ENCODE data around the gene HAT1. TPM values are rescaled to one million over a fixed set of nuclear protein-coding genes. Genes with fewer than 3 reads are reported as not detected.

HAT1 gene
- total and polyA plus RNA-seq, 4 donors: 11.8 to 45.1 (median 16.3) TPM

DNA sequence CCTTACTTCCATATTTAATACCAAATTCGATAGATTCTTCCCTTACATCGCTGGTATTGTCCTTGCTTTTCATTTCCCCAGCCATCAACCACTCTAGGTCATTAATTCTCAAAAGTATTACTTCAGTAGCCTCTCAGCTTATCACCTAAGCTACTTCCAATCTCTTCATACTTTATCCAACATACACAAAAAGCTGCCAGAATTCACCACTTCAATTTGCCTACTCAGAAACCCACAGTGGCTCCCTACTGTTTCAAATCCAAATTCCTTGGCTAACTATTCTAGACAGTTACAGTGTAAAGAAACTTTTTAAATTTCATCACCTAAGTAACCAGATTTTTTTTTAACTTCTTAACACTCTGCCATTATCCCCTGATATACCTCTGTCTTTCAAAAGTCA lies 32.9 kb upstream of the HAT1 start:
- Histone ChIP-seq H3K36me3 (ENCODE audit: control insufficient read depth in 4 of 4, insufficient read depth in 3 of 4, low read depth in 1 of 4, low read length in 3 of 4) (no peaks in the 10 kb centered on the region), H3K4me1 (ENCODE audit: control insufficient read depth in 4 of 4, insufficient read depth in 4 of 4, low read length in 3 of 4) (peaks cover 3 to 14% (median 11%) of the 10 kb centered on the region in 4 donors), H3K9me3 (ENCODE audit: control insufficient read depth in 4 of 4, low read length in 3 of 4) (no peaks in the 10 kb centered on the region), H3K27me3 (ENCODE audit: control insufficient read depth in 4 of 4, insufficient read depth in 4 of 4, low read length in 3 of 4) (peaks cover 0 to 12% (median 0%) of the 10 kb centered on the region in 4 donors), H3K4me3 (ENCODE audit: low read depth in 1 of 3, low read length in 3 of 3) (no peak overlapping the region), H3K27ac (ENCODE audit: low read depth in 1 of 2, low read length in 2 of 2) (no peak overlapping the region), H3K9ac (ENCODE audit: low read depth in 1 of 2, low read length in 2 of 2) (no peak overlapping the region)
- 97% methylated on average over 2 of the region's 2 CpGs for WGBS
- TF ChIP-seq YY1 (IDR thresholded peaks at IDR 0.05) (no peak), RXRA (IDR thresholded peaks at IDR 0.05) (no peak), GABPA (IDR thresholded peaks at IDR 0.05 in 1 of 2, conservative IDR thresholded peaks at IDR 0.05 in 1 of 2) (no peak), EGR1 (IDR thresholded peaks at IDR 0.05; ENCODE audit: low read depth in 2 of 2) (no peak), FOXA2 (IDR thresholded peaks at IDR 0.05) (no peak)
- TF ChIP-seq, protein P1, sequence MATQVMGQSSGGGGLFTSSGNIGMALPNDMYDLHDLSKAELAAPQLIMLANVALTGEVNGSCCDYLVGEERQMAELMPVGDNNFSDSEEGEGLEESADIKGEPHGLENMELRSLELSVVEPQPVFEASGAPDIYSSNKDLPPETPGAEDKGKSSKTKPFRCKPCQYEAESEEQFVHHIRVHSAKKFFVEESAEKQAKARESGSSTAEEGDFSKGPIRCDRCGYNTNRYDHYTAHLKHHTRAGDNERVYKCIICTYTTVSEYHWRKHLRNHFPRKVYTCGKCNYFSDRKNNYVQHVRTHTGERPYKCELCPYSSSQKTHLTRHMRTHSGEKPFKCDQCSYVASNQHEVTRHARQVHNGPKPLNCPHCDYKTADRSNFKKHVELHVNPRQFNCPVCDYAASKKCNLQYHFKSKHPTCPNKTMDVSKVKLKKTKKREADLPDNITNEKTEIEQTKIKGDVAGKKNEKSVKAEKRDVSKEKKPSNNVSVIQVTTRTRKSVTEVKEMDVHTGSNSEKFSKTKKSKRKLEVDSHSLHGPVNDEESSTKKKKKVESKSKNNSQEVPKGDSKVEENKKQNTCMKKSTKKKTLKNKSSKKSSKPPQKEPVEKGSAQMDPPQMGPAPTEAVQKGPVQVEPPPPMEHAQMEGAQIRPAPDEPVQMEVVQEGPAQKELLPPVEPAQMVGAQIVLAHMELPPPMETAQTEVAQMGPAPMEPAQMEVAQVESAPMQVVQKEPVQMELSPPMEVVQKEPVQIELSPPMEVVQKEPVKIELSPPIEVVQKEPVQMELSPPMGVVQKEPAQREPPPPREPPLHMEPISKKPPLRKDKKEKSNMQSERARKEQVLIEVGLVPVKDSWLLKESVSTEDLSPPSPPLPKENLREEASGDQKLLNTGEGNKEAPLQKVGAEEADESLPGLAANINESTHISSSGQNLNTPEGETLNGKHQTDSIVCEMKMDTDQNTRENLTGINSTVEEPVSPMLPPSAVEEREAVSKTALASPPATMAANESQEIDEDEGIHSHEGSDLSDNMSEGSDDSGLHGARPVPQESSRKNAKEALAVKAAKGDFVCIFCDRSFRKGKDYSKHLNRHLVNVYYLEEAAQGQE (IDR thresholded peaks at IDR 0.05): no peak
- TF ChIP-seq, protein P2, sequence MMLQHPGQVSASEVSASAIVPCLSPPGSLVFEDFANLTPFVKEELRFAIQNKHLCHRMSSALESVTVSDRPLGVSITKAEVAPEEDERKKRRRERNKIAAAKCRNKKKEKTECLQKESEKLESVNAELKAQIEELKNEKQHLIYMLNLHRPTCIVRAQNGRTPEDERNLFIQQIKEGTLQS (IDR thresholded peaks at IDR 0.05): no peak
- DNase-seq (ENCODE audit: low spot score): no peak

DNA sequence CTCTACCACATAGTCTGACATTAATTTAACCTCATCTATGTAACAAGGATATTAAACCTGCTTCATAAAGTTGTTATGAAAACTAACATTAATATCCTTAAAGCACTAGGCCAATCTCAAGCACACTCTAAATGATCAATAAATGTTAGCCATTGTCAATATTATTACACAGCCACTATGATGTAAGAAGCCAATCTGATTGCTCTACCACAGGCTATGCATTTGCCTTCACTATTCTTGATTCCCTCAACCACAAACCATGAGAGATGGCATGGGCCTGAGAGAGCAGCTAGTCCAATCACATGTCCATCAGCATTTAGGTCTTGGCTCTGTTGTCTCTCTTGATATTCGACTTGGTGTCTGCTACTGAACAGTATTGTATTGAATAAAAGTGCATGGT lies 32.5 kb upstream of the HAT1 start:
- Histone ChIP-seq H3K27ac (ENCODE audit: low read depth in 1 of 2, low read length in 2 of 2) (no peak overlapping the region), H3K4me1 (ENCODE audit: control insufficient read depth in 4 of 4, insufficient read depth in 4 of 4, low read length in 3 of 4) (peaks cover 3 to 19% (median 11%) of the 10 kb centered on the region in 4 donors), H3K4me3 (ENCODE audit: low read depth in 1 of 3, low read length in 3 of 3) (no peak overlapping the region), H3K27me3 (ENCODE audit: control insufficient read depth in 4 of 4, insufficient read depth in 4 of 4, low read length in 3 of 4) (peaks cover 0 to 10% (median 0%) of the 10 kb centered on the region in 4 donors), H3K36me3 (ENCODE audit: control insufficient read depth in 4 of 4, insufficient read depth in 3 of 4, low read depth in 1 of 4, low read length in 3 of 4) (no peaks in the 10 kb centered on the region), H3K9ac (ENCODE audit: low read depth in 1 of 2, low read length in 2 of 2) (no peak overlapping the region), H3K9me3 (ENCODE audit: control insufficient read depth in 4 of 4, low read length in 3 of 4) (no peaks in the 10 kb centered on the region)
- 74% methylated on average over 1 of the region's 1 CpG for WGBS
- DNase-seq (ENCODE audit: low spot score): no peak
- TF ChIP-seq YY1 (IDR thresholded peaks at IDR 0.05): no peak
- TF ChIP-seq, protein P3, sequence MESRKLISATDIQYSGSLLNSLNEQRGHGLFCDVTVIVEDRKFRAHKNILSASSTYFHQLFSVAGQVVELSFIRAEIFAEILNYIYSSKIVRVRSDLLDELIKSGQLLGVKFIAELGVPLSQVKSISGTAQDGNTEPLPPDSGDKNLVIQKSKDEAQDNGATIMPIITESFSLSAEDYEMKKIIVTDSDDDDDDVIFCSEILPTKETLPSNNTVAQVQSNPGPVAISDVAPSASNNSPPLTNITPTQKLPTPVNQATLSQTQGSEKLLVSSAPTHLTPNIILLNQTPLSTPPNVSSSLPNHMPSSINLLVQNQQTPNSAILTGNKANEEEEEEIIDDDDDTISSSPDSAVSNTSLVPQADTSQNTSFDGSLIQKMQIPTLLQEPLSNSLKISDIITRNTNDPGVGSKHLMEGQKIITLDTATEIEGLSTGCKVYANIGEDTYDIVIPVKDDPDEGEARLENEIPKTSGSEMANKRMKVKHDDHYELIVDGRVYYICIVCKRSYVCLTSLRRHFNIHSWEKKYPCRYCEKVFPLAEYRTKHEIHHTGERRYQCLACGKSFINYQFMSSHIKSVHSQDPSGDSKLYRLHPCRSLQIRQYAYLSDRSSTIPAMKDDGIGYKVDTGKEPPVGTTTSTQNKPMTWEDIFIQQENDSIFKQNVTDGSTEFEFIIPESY (IDR thresholded peaks at IDR 0.05): no peak
- TF ChIP-seq, protein P2 (IDR thresholded peaks at IDR 0.05): no peak
- TF ChIP-seq RXRA (IDR thresholded peaks at IDR 0.05): no peak
- no peak for TF ChIP-seq RAD21 (IDR thresholded peaks at IDR 0.05)
- TF ChIP-seq JUND (IDR thresholded peaks at IDR 0.05): no peak
- TF ChIP-seq, protein P4, sequence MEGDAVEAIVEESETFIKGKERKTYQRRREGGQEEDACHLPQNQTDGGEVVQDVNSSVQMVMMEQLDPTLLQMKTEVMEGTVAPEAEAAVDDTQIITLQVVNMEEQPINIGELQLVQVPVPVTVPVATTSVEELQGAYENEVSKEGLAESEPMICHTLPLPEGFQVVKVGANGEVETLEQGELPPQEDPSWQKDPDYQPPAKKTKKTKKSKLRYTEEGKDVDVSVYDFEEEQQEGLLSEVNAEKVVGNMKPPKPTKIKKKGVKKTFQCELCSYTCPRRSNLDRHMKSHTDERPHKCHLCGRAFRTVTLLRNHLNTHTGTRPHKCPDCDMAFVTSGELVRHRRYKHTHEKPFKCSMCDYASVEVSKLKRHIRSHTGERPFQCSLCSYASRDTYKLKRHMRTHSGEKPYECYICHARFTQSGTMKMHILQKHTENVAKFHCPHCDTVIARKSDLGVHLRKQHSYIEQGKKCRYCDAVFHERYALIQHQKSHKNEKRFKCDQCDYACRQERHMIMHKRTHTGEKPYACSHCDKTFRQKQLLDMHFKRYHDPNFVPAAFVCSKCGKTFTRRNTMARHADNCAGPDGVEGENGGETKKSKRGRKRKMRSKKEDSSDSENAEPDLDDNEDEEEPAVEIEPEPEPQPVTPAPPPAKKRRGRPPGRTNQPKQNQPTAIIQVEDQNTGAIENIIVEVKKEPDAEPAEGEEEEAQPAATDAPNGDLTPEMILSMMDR (IDR thresholded peaks at IDR 0.05; ENCODE audit: low read depth, low read length, missing input control): no peak
- no peak for TF ChIP-seq HNF4A (conservative IDR thresholded peaks at IDR 0.05)
- no peak for TF ChIP-seq SP1 (IDR thresholded peaks at IDR 0.05)
- TF ChIP-seq TAF1 (conservative IDR thresholded peaks at IDR 0.05): no peak
- no peak for TF ChIP-seq HNF4G (IDR thresholded peaks at IDR 0.05)
- TF ChIP-seq NR2F2 (IDR thresholded peaks at IDR 0.05): no peak
- TF ChIP-seq EGR1 (IDR thresholded peaks at IDR 0.05; ENCODE audit: low read depth in 2 of 2): no peak
- TF ChIP-seq, protein P5, sequence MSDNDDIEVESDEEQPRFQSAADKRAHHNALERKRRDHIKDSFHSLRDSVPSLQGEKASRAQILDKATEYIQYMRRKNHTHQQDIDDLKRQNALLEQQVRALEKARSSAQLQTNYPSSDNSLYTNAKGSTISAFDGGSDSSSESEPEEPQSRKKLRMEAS (IDR thresholded peaks at IDR 0.05): no peak
- TF ChIP-seq FOXA1 (IDR thresholded peaks at IDR 0.05): no peak
- TF ChIP-seq, protein P1 (IDR thresholded peaks at IDR 0.05): no peak
- no peak for TF ChIP-seq FOXA2 (IDR thresholded peaks at IDR 0.05)

All from liver (tissue), 9 donors.